EH (cell line): ENCODE results near the gene TBRG1.

ENCODE experiments used
- DNase-seq: peaks from one replicate; pipeline ENCODE4 v3.0.0-alpha.2; 2015; ENCODE audit warnings: low read depth

TBRG1 gene, protein sequence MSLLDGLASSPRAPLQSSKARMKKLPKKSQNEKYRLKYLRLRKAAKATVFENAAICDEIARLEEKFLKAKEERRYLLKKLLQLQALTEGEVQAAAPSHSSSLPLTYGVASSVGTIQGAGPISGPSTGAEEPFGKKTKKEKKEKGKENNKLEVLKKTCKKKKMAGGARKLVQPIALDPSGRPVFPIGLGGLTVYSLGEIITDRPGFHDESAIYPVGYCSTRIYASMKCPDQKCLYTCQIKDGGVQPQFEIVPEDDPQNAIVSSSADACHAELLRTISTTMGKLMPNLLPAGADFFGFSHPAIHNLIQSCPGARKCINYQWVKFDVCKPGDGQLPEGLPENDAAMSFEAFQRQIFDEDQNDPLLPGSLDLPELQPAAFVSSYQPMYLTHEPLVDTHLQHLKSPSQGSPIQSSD

DNA sequence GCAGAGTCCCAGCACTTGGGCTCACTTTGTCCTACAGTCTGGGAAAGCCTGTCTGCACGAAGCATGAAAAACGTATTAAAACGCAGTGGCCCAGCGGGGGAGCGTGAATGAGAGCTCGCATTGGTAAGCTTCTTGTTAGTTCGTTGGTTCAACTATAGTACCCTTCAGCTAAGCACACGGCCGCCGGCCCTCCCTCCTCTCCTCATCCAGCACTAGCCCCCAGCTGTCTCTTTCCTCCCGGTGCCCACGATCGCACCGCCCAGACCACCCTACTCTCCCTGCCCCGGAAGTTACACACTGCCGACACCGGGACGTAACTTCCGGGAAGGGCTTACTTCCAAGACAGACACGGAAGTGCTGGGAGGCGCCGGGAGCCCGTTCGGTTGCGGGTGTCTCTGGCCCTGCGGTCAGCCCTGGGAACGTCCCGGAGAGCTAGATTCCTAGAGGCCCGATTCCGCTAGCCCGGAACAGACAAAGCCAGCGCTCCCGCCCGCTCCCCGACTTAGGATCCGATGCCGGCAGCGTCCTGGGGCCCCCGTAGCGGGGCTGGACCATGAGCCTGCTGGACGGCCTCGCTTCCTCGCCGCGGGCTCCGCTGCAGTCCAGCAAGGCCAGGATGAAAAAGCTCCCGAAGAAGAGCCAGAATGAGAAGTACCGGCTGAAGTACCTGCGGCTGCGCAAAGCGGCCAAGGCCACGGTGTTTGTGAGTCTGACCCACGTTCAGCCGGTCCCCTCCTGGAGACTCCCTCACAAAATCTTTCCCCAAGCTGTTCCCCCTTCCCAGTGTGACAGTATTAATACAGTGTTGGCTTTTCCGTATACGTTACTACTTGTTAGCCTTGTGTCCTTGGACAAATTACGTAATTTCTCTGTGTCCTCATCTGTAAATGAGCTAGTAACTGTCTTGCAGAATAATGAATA is at the start of gene TBRG1:
Gene TBRG1 (plus strand): TSS at position 334 of the 921 bp plus-strand sequence. CDS start 220 bp downstream, at position 554.
- DNase-seq, result peak; percentile 93

DNA sequence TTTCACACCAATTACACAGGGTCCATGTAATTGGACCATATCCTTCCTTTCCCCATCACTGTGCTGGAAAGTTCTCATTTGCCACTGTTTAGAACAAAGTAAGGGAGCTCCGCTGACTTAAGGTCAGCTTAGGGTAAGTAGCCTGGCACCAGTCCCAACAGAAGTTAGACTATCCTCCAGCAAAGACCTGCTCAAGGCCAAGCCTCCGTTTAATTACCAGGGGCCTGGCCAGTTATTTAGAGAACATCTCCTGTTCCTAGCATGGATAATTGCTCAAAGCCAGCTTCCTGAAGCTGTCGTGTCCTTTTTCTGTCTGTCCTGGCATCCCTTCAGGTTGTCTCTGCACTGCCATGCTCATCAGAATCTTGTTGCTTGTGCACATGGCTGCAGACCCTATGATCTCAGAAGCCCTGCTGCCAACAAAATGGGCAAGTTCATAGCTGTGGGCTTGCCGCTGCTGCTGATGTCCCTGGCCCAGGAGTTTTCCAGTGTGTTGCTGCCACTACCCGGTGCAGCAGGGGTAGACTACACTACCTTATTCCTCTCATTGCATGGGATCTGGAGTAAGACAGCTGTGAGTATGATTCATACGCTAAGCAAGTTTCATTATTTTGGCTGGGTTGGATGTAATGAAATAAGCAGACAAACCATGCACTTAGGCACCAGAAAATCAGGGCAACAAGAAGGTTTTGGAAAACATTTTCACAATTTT is 44.8 kb upstream of the TBRG1 start:
- DNase-seq, result no peak

DNA sequence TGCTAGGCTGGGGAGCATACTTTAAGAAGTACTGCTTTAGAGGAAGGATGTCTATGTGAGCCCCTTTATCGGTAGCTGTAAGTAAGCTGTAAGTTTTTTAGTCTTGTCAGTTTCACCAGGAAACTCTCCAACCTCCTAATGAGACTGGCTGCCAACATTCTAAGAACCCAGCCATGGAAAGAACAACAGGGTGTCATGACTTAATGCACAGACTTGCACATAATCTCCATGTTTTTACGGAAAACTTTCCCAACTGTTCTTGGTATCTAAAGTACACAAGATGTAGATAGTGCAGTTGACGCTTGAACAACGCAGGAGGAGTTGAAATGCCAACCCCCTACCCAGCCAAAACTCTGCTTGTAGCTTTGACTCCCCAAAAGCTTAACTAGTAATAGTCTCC is 43.9 kb upstream of the TBRG1 start:
- no peak for DNase-seq

DNA sequence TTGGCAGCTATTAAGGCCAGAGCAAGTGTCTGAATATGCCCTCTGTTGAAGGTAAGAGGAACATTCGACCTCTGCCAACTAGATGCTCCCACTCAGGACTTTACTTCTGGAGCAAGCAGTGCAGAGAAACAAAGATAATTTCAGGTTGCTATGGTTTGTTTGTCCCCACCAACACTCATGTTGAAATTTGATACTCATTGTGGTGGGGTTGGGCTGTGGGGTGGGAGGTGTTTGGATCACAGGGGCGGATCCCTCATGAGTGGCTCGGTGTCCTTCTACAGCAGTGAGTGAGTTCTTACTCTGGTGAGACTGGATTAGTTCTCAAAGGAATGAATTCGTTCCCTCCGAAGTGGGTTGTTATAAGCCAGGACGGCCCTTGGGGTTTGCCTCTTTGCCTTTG is 40.8 kb upstream of the TBRG1 start:
- no peak for DNase-seq

DNA sequence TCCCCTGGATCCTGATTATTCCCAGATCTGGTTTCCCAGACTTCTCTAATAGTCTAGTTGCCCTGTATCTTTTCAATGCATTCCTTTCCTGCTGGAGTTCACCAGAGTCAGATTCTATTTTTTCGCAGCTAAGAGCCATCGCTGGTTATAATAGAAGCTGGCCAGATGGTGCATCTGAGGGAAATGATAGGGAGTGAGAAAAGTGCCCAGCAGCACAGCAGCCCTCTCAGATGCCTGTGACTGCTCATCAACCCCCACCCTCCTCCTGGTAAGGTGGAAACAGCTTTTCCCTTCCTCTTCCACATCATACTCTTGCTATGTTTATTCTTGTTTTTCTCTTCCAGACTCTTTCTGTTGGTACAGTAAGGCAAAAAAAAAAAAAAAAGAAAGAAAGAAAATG is 40.1 kb upstream of the TBRG1 start:
- DNase-seq, result no peak

DNA sequence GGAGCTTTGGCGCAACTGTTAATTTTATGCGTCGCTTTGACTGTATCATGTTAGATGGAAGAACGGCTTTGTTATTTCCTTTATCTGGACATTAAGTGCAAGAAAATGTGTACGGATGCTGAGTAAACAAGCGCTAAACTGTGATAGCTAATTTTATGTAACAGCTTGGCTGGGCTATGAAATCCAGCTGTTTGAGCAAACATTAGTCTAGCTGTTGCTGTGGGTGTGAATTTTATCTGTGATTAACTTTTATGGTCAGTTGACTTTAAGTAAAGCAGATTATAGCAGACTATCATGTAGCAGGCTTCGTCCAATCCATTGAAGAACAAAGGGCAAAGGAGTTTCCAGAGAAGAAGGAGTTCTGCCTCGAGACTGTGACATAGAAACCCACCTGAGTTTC is 38.9 kb upstream of the TBRG1 start:
- no peak for DNase-seq

DNA sequence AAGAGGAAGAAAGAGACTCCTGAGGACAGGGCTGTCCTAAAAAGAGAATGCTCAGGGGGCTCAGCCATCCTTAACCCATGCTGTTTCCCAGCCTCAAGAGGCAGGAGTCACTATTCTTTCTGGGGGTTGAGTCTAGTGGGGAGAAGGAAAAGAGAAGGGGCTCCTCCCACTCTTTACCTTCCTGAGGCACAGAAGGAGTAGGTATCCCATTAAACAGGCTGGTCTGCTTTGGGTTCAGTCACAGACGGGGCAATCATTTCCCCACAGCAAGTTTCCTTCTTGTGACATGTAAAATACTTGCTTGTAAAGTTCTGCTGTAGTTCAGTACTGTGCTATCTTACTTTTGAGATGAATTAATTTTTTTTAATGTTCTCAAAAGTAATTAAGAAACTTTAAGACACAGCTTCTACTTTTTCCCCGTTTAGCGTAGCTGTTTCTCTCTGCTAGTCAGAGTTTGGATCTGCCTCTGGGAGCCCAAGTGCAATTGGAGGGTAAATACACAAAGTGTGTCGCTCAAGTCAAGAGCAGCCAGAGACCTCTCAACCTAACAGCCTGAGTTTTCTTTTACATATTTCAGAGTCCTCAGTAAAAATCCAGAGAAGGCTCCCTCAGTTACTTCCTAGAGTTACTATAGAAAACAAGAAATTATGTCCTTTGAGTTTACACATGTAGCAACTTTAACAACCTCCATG is 37.8 kb upstream of the TBRG1 start:
- DNase-seq, result no peak

DNA sequence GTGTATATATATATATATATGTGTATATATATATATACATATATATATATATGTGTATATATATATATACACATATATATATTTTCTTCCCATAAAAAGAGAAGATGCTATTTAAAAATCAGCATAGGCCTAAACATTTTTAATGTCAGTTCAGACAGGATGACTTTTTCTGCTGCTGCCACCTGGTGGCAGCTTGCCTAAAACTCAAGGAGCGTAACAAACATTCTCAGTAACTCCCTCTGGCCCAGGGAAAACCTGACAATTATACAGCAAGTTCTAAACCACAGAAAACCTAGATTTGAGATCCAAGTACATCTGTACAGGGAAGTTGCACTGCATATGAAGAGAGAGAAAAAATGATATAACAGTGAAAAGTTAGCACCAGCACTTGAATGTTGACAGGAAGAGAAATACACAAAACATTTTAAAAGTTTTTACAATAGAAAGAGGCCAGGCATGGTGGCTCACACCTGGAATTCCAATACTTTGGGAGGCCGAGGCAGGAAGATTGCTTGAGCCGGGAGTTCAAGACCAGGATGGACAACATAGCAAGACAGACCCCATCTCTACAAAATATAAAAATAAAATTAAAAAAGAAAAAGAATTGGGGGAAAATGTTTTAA is 36.3 kb upstream of the TBRG1 start:
- DNase-seq, result peak; percentile 58

DNA sequence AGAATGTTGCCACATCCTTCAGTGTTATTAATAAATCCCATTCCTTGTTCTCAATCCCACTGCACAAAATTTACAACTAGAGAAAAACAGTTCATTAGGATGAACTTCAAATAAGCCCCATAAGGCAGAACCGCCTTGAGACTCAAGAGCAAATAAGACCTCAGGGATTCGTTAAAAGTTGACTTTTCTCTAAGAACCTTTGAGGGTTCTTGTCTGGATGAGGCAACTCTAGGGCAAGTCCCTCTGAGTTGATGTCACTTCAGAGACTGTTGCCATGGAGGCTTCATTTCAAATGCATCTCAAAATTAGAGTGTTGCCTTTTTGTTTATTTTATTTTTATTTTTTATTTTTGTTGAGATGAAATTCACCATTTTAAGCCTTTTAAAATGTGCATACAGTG is 31.2 kb upstream of the TBRG1 start:
- DNase-seq, result no peak

DNA sequence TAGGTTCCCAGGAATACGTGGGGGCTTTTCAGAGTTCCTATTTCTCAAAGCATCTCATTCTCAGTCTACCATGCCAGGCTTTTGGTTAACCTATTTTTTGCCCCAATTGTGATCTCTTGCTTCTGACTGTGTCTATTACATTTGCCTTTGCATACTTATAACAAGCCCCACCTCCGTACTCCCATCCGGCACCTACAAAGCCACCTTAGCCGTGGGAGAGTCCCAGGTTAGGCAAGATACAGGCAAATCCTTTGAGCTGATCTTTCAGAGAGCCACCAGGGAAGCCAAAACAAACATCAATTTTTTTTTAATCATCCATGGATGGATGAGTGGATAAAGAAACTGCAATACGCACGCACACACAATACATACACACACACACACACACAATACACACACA is 30.0 kb upstream of the TBRG1 start:
- DNase-seq, result no peak

DNA sequence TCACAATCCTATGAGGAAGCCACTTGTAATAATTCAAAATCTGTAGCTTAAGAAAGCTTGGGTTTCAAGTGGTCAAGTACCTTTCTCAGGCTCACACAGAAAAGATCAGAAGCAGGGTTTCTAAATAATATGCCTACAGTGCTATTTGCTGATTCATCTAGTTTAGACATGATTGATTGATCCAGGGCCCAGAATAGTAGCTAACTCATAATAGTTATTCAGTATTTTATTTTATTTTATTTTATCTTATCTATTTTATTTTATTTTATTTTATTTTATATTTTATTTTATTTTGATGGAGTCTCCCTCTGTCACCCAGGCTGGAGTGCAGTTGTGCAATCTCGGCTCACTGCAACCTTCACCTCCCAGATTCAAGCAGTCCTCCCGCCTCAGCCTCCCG is 27.4 kb upstream of the TBRG1 start:
- DNase-seq, result no peak

DNA sequence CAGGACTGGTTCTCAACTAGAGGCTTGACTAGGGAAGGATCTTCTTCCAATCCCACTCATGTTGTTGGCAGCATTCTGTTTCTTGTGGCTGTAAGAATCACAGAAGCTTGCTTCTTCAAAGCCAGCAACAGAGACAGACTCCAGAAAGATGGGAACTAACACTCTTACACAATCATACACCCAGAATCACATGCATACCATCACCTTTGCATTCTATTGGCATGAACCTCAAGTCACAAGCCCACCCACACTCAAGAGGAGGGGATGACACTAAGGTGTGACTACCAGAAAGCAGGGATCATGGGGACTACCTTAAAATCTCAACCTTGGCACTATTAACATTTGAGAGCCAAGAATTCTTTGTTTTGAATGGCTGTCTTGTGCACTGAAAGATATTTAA is 25.0 kb upstream of the TBRG1 start:
- DNase-seq, result no peak

DNA sequence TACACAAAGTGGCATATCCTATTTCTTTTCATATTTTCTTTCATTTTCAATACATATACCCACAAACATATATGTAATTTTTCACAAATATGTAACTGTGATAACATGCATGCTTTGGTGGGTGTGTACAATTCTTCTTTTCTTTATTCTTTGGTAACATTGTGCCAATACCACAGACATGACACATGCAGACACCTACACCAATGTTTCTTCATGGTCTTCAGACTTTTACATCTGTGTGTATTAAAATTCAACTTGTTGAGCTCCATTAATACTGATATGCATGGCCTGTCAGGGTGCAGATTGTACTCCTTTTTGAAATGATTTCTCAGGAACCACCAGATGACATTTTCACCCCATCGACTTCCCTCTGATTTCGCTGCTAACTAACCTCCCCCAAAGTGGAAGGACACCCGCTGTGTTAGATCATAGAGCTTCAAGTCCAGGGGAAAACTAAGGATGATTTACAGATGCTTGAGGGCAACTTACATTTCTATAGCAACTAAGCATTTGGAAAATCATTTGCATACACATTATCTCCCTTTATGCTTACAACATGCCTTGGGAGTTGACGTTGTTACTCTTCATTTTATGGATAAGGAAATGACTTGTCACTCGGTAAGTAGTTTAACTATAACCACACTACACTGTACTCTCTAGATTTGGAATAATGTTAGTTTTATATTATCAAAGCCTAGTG is 21.9 kb upstream of the TBRG1 start:
- DNase-seq, result no peak

DNA sequence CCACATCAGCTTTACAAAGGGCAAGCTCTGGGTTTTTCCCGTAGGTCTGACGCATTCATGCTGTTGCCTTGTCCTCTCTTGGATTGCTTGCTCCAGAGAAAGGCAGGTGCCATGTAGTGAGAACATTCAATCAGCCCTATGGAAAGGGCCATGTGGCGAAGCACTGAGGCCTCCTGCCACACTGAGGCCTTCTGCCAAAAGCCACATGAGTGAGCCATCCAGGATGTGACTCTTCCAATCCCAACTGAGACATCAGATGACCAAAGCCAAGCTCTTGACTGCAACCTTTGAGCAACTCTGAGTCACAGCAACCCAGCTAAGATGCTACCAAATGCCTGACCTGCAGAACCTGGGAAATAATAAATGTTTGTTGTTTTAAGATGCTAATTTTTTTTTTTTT is 20.5 kb upstream of the TBRG1 start:
- peak; percentile 40 for DNase-seq

DNA sequence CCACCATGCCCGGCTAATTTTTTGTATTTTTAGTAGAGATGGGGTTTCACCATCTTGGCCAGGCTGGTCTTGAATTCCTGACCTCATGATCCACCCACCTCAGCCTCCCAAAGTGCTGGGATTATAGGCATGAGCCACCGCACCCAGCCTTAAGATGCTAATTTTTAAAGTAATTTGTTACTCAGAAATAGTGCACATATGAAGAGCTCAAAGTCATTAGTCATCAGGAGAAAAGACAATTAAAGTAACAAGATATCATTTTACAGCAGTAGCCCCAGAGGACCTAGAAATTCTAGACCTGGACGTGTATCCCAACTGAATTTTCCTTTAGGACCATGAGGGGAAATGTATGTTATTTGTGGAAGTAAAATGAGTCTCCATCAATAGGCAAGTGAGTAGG is 19.9 kb upstream of the TBRG1 start:
- DNase-seq, result peak; percentile 4

DNA sequence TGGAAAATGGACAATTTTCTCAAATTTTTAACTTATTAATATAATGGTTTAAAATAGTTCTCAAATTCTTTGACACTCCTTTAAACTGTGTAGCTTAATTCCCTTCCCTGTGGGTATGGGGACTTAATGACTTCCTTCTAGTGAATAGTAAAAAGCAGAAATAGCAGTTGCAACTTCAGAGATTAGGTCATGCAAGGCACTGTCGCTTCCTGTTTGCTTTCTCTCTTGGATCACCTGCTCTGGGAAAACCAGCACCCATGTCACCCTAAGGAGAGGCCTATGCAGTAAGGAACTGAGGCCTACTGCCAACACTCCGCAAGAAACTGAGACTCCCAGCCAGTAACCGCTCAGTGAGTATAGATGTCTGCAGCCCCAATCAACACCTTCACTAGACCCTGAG is 16.9 kb upstream of the TBRG1 start:
- no peak for DNase-seq

DNA sequence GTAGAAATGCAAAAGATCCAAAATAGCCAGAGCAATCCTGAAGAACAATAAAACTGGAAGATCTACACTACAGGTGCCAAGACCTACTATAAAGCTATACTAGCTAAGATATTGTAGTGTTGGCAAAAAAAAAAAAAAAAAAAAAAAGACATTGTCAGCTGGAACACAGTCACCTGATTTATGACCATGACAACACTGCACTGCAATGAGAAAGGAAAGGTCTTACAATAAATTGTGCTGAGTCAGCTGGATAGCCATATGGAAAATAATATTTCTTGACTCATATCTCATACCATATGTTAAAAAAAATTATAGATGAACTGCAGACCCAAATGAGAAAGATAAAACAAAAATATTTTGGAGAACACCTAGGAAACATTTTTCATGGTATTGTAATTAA is 14.5 kb upstream of the TBRG1 start:
- no peak for DNase-seq

DNA sequence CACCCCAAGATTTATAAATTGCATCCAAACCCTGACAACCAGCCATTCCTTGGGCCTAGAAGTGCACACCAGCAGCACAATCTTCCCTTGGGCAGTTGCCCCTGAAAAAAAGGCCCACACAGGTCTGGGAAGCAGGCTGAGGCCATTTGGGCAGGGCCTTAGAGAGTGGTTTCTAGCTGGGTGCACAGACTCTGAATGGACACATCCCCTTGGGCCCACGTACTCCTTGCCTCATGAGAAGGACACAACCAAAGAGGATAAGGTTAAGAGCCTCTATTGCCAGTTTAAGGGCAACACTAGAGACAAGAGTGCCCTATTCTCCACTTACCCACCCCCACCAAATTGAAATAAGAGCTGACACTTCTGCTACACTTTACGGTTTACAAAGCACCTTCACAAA is 12.4 kb upstream of the TBRG1 start:
- no peak for DNase-seq

DNA sequence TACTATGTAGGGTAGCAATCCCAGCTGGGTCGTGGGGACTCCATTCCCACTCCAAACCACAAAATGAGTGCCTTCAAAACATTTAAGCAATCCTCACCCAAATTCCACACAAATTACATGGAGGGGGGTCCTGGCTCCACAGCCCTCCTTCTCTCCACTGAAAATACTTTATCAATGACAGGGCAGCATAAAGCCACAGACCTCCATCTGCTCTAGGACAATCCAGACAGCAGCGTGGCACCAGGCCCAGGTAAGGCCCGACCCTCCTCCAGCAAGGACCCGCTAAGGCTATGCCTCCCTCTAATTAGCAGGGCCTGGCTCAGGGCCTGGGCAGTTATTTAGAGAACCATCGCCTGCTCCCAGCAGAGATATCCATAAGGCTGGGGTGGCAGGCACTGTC is 11.6 kb upstream of the TBRG1 start, which contains the start of gene PANX3:
Gene PANX3 (plus strand): TSS at position 365 of the 400 bp plus-strand sequence. CDS start 129 bp downstream, outside the sequence.
- DNase-seq, result peak; percentile 1

DNA sequence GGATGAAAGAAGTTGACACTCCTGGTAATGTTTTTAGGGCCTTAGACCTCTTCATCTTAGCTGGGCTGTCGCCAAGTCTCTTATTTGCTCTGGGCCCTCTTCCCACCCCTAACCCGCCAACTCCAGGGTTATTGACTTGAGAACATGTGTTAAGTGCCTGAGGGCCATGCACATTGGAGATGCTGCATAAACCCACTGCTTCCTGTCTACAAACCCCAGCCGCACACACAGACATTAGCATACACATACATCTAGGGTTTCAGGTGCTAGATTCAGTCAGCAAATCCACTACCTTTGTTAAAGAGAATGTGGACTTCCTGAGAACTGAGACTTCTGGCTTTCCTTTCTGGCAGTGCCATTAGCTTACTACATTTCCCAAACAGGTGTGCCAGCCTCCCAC is 10.6 kb upstream of the TBRG1 start:
- DNase-seq, result no peak
